Activated naive CD8-positive, alpha-beta T cell (primary cell): ENCODE results near the gene ARAP1.

ENCODE experiments used
- H3K27ac Mint-ChIP-seq: one replicate; pipeline ENCODE4 v1.8.0; 2021; ENCODE audit warnings: mixed read lengths
- H3K27me3 Mint-ChIP-seq: one replicate; pipeline ENCODE4 v1.8.0; 2021; ENCODE audit warnings: mixed read lengths
- H3K36me3 Mint-ChIP-seq: one replicate; pipeline ENCODE4 v1.8.0; 2021; ENCODE audit warnings: mixed read lengths
- H3K4me1 Mint-ChIP-seq: one replicate; pipeline ENCODE4 v1.8.0; 2021; ENCODE audit warnings: low read depth, mixed read lengths
- H3K4me3 Mint-ChIP-seq: one replicate; pipeline ENCODE4 v1.8.0; 2021; ENCODE audit warnings: mild to moderate bottlenecking, mixed read lengths
- H3K9me3 Mint-ChIP-seq: one replicate; pipeline ENCODE4 v1.8.0; 2021; ENCODE audit warnings: low read depth, mixed read lengths

ARAP1 gene

GRCh38 chr11:72688929-72689328 lies 63.3 kb downstream of the ARAP1 start:
- no peaks in the 10 kb centered on the region for H3K27me3 Mint-ChIP-seq
- H3K9me3 Mint-ChIP-seq = no peaks in the 10 kb centered on the region
- H3K4me3 Mint-ChIP-seq = no peak overlapping the region
- H3K4me1 Mint-ChIP-seq = peaks cover 15% of the 10 kb centered on the region
- H3K36me3 Mint-ChIP-seq = no peaks in the 10 kb centered on the region
- H3K27ac Mint-ChIP-seq = peak overlapping the region; percentile 41

GRCh38 chr11:72688486-72688885 lies 63.7 kb downstream of the ARAP1 start:
- no peak overlapping the region for H3K27ac Mint-ChIP-seq
- H3K9me3 Mint-ChIP-seq = no peaks in the 10 kb centered on the region
- H3K36me3 Mint-ChIP-seq = no peaks in the 10 kb centered on the region
- no peaks in the 10 kb centered on the region for H3K27me3 Mint-ChIP-seq
- H3K4me3 Mint-ChIP-seq = no peak overlapping the region
- peaks cover 15% of the 10 kb centered on the region for H3K4me1 Mint-ChIP-seq

- Mint-ChIP-seq H3K4me1 (peaks cover 15% of the 10 kb centered on the region), H3K36me3 (no peaks in the 10 kb centered on the region), H3K27ac (peak overlapping the region; percentile 76), H3K4me3 (no peak overlapping the region), H3K9me3 (no peaks in the 10 kb centered on the region), H3K27me3 (no peaks in the 10 kb centered on the region)
Measured at GRCh38 chr11:72687326-72687725, 64.9 kb downstream of the ARAP1 start.

- peak overlapping the region; percentile 76 for H3K27ac Mint-ChIP-seq
- H3K27me3 Mint-ChIP-seq = no peaks in the 10 kb centered on the region
- no peaks in the 10 kb centered on the region for H3K36me3 Mint-ChIP-seq
- H3K4me3 Mint-ChIP-seq = peak overlapping the region; percentile 30
- peaks cover 15% of the 10 kb centered on the region for H3K4me1 Mint-ChIP-seq
- H3K9me3 Mint-ChIP-seq = no peaks in the 10 kb centered on the region
Measured at GRCh38 chr11:72686639-72687220, 65.5 kb downstream of the ARAP1 start.

GRCh38 chr11:72685560-72686480 lies 66.4 kb downstream of the ARAP1 start:
- Mint-ChIP-seq H3K4me1 (peaks cover 15% of the 10 kb centered on the region), H3K4me3 (no peak overlapping the region), H3K27me3 (no peaks in the 10 kb centered on the region), H3K9me3 (no peaks in the 10 kb centered on the region), H3K36me3 (no peaks in the 10 kb centered on the region), H3K27ac (peak overlapping the region; percentile 76)

- H3K9me3 Mint-ChIP-seq = no peaks in the 10 kb centered on the region
- no peak overlapping the region for H3K27ac Mint-ChIP-seq
- H3K36me3 Mint-ChIP-seq = no peaks in the 10 kb centered on the region
- H3K4me1 Mint-ChIP-seq = peaks cover 15% of the 10 kb centered on the region
- no peak overlapping the region for H3K4me3 Mint-ChIP-seq
- no peaks in the 10 kb centered on the region for H3K27me3 Mint-ChIP-seq
Measured at GRCh38 chr11:72684236-72684912, 67.8 kb downstream of the ARAP1 start.

- Mint-ChIP-seq H3K27ac (no peak overlapping the region), H3K4me3 (no peak overlapping the region), H3K36me3 (no peaks in the 10 kb centered on the region), H3K27me3 (no peaks in the 10 kb centered on the region), H3K4me1 (peaks cover 15% of the 10 kb centered on the region), H3K9me3 (no peaks in the 10 kb centered on the region)
Measured at GRCh38 chr11:72683782-72684200, 68.4 kb downstream of the ARAP1 start.

- Mint-ChIP-seq H3K4me1 (peaks cover 13% of the 10 kb centered on the region), H3K27ac (no peak overlapping the region), H3K9me3 (no peaks in the 10 kb centered on the region), H3K36me3 (no peaks in the 10 kb centered on the region), H3K27me3 (no peaks in the 10 kb centered on the region), H3K4me3 (no peak overlapping the region)
Measured at GRCh38 chr11:72682858-72683243, 69.4 kb downstream of the ARAP1 start.

- no peak overlapping the region for H3K27ac Mint-ChIP-seq
- no peaks in the 10 kb centered on the region for H3K27me3 Mint-ChIP-seq
- no peaks in the 10 kb centered on the region for H3K9me3 Mint-ChIP-seq
- no peaks in the 10 kb centered on the region for H3K36me3 Mint-ChIP-seq
- no peak overlapping the region for H3K4me3 Mint-ChIP-seq
- peaks cover 13% of the 10 kb centered on the region for H3K4me1 Mint-ChIP-seq
Measured at GRCh38 chr11:72682238-72682857, 69.9 kb downstream of the ARAP1 start.

GRCh38 chr11:72681226-72682153 lies 70.7 kb downstream of the ARAP1 start:
- H3K4me1 Mint-ChIP-seq = peaks cover 11% of the 10 kb centered on the region
- H3K4me3 Mint-ChIP-seq = no peak overlapping the region
- H3K27ac Mint-ChIP-seq = peak overlapping the region; percentile 50
- H3K9me3 Mint-ChIP-seq = no peaks in the 10 kb centered on the region
- no peaks in the 10 kb centered on the region for H3K36me3 Mint-ChIP-seq
- no peaks in the 10 kb centered on the region for H3K27me3 Mint-ChIP-seq

GRCh38 chr11:72680624-72681158 lies 71.5 kb downstream of the ARAP1 start:
- Mint-ChIP-seq H3K4me1 (peaks cover 5% of the 10 kb centered on the region), H3K9me3 (no peaks in the 10 kb centered on the region), H3K27me3 (no peaks in the 10 kb centered on the region), H3K4me3 (no peak overlapping the region), H3K36me3 (no peaks in the 10 kb centered on the region), H3K27ac (no peak overlapping the region)

- no peaks in the 10 kb centered on the region for H3K36me3 Mint-ChIP-seq
- no peak overlapping the region for H3K4me3 Mint-ChIP-seq
Measured at GRCh38 chr11:72679869-72680268, 72.3 kb downstream of the ARAP1 start.

GRCh38 chr11:72678524-72678923 lies 73.7 kb downstream of the ARAP1 start:
- peaks cover 5% of the 10 kb centered on the region for H3K4me1 Mint-ChIP-seq

More at GRCh38 chr11:72679869-72680268, 72.3 kb downstream of the ARAP1 start:
- Mint-ChIP-seq H3K4me1 (peaks cover 5% of the 10 kb centered on the region), H3K9me3 (no peaks in the 10 kb centered on the region), H3K27ac (no peak overlapping the region), H3K27me3 (peaks cover 3% of the 10 kb centered on the region)

GRCh38 chr11:72676861-72677341 lies 75.3 kb downstream of the ARAP1 start:
- Mint-ChIP-seq H3K4me1 (peaks cover 5% of the 10 kb centered on the region), H3K9me3 (no peaks in the 10 kb centered on the region), H3K27me3 (peaks cover 24% of the 10 kb centered on the region), H3K4me3 (no peak overlapping the region), H3K27ac (no peak overlapping the region), H3K36me3 (no peaks in the 10 kb centered on the region)

More at GRCh38 chr11:72678524-72678923, 73.7 kb downstream of the ARAP1 start:
- H3K27ac Mint-ChIP-seq = no peak overlapping the region
- no peaks in the 10 kb centered on the region for H3K9me3 Mint-ChIP-seq
- H3K27me3 Mint-ChIP-seq = peaks cover 10% of the 10 kb centered on the region
- no peaks in the 10 kb centered on the region for H3K36me3 Mint-ChIP-seq
- no peak overlapping the region for H3K4me3 Mint-ChIP-seq
